IMR-90 (cell line): Measurements from ENCODE around the gene PRR19. TPM values are rescaled to one million over a fixed set of nuclear protein-coding genes. Genes with fewer than 3 reads are reported as not detected.

Experiments
- ATAC-seq: fragments of 200-7000 bp; cut with Tn5 transposase; 2 replicates; pipeline ENCODE4 v1.9.1; 2020; ENCODE audit warnings: low read depth, mild to moderate bottlenecking, moderate library complexity
- BruUV-seq: library from RNA; stranded (reverse); fragments of 400-500 nt; replicated peaks from 2 replicates; lab custom pipeline; 2021; lab: Mats Ljungman, UMichigan
- CTCF ChIA-PET: fragments of 300-600 bp; formaldehyde crosslinking; extraction: SDS; loops from one replicate; lab custom pipeline; 2021; ENCODE audit warnings: antibody characterized with exemption; lab: Yijun Ruan, JAX
- POLR2A ChIA-PET: fragments of 300-600 bp; sonication (Branson Sonifier 250); formaldehyde crosslinking; loops from one replicate; lab custom pipeline; 2022; ENCODE audit warnings: antibody characterized with exemption; ENCODE audit not compliant: unreplicated experiment; lab: Charles Lee
- DNase-seq: peaks from one replicate; pipeline ENCODE4 v3.0.0; 2013
- H2AFZ ChIP-seq: replicated peaks from 2 replicates; pipeline ENCODE3; 2013; ENCODE audit warnings: low read length, mild to moderate bottlenecking; ENCODE audit not compliant: poor library complexity
- H2AK5ac ChIP-seq: 2 replicates; pipeline ENCODE4 v1.6.1; 2013; ENCODE audit warnings: low read depth, low read length, inconsistent platforms
- H2AK9ac ChIP-seq: replicated peaks from 2 replicates; pipeline ENCODE3; 2013; ENCODE audit warnings: mild to moderate bottlenecking, low read depth, low read length, moderate library complexity; ENCODE audit not compliant: poor library complexity
- H2BK120ac ChIP-seq: 2 replicates; pipeline ENCODE4 v1.6.1; 2013; ENCODE audit warnings: low read depth, low read length, inconsistent platforms
- H2BK15ac ChIP-seq: 3 replicates; pipeline ENCODE4 v1.6.1; 2013; ENCODE audit warnings: low read depth, low read length, inconsistent platforms
- H2BK20ac ChIP-seq: 2 replicates; pipeline ENCODE4 v1.6.1; 2013; ENCODE audit warnings: low read depth, mild to moderate bottlenecking, inconsistent platforms, low read length, moderate library complexity
- H2BK5ac ChIP-seq: 2 replicates; pipeline ENCODE4 v1.6.1; 2013; ENCODE audit warnings: mild to moderate bottlenecking, low read depth, low read length, inconsistent platforms; ENCODE audit not compliant: poor library complexity, severe bottlenecking
- H3K14ac ChIP-seq: replicated peaks from 2 replicates; pipeline ENCODE4 v1.6.1; 2013; ENCODE audit warnings: low read depth, low read length, inconsistent platforms
- H3K18ac ChIP-seq: 2 replicates; pipeline ENCODE4 v1.6.1; 2013; ENCODE audit warnings: low read depth, low read length, control low read depth
- H3K23ac ChIP-seq: 2 replicates; pipeline ENCODE4 v1.6.1; 2013; ENCODE audit warnings: low read depth, low read length, inconsistent platforms
- H3K27ac ChIP-seq: 2 replicates; pipeline ENCODE4 v1.5.1; 2013; ENCODE audit warnings: mild to moderate bottlenecking, control low read depth, low read length; ENCODE audit not compliant: insufficient read depth
- H3K27me3 ChIP-seq: 2 replicates; pipeline ENCODE4 v1.6.1; 2013; ENCODE audit warnings: low read length; ENCODE audit not compliant: control insufficient read depth, insufficient read depth
- H3K36me3 ChIP-seq: 2 replicates; pipeline ENCODE4 v1.6.1; 2013; ENCODE audit warnings: low read length, mixed read lengths; ENCODE audit not compliant: control insufficient read depth, insufficient read depth
- H3K4ac ChIP-seq: 2 replicates; pipeline ENCODE4 v1.6.1; 2013; ENCODE audit warnings: low read depth, low read length, inconsistent platforms
- H3K4me1 ChIP-seq: 2 replicates; pipeline ENCODE4 v1.6.1; 2013; ENCODE audit warnings: low read length, mixed read lengths; ENCODE audit not compliant: control insufficient read depth, insufficient read depth
- H3K4me2 ChIP-seq: 2 replicates; pipeline ENCODE4 v1.6.1; 2013; ENCODE audit warnings: low read depth, mild to moderate bottlenecking, control low read depth, low read length, moderate library complexity
- H3K4me3 ChIP-seq: 2 replicates; pipeline ENCODE4 v1.5.1; 2013; ENCODE audit warnings: low read depth, mild to moderate bottlenecking, control low read depth, low read length, moderate library complexity; ENCODE audit not compliant: insufficient read depth
- H3K56ac ChIP-seq: 2 replicates; pipeline ENCODE4 v1.6.1; 2013; ENCODE audit warnings: low read length, inconsistent platforms; ENCODE audit not compliant: insufficient read depth; ENCODE audit errors: extremely low read depth
- H3K79me1 ChIP-seq, 2 experiments: 2 replicates each; pipeline ENCODE4 v1.6.1; 2013; ENCODE audit warnings: low read length in 2 of 2, inconsistent platforms in 1 of 2, low read depth in 1 of 2
- H3K9ac ChIP-seq: 2 replicates; pipeline ENCODE4 v1.6.1; 2013; ENCODE audit warnings: low read depth, low read length, control low read depth
- H3K9me1 ChIP-seq: 2 replicates; pipeline ENCODE4 v1.6.1; 2013; ENCODE audit warnings: low read length, inconsistent platforms; ENCODE audit not compliant: insufficient read depth
- H3K9me3 ChIP-seq: 2 replicates; pipeline ENCODE4 v1.6.1; 2013; ENCODE audit warnings: low read length; ENCODE audit not compliant: control insufficient read depth, insufficient read depth
- H4K20me1 ChIP-seq: 2 replicates; pipeline ENCODE4 v1.6.1; 2013; ENCODE audit warnings: low read length, inconsistent platforms; ENCODE audit not compliant: insufficient read depth
- H4K5ac ChIP-seq: 2 replicates; pipeline ENCODE4 v1.6.1; 2013; ENCODE audit warnings: mild to moderate bottlenecking, low read depth, low read length, control low read depth
- H4K8ac ChIP-seq, 2 experiments: 2 replicates each; pipeline ENCODE4 v1.6.1; 2013; ENCODE audit warnings: low read depth in 2 of 2, low read length in 2 of 2, control low read depth in 1 of 2, inconsistent platforms in 1 of 2
- H4K91ac ChIP-seq: 2 replicates; pipeline ENCODE4 v1.6.1; 2013; ENCODE audit warnings: low read depth, low read length, inconsistent platforms; ENCODE audit not compliant: insufficient read depth
- BHLHE40 ChIP-seq: fragments of 150-350 bp; IDR thresholded peaks from 2 replicates; pipeline ENCODE4 v1.6.1; 2016; ENCODE audit warnings: mild to moderate bottlenecking, low read depth, low read length
- CHD1 ChIP-seq: IDR thresholded peaks from 2 replicates; pipeline ENCODE4 v1.6.1; 2012; ENCODE audit warnings: low read depth, low read length, improper control_type of control experiment
- FOS ChIP-seq: fragments of 150-350 bp; IDR thresholded peaks from 2 replicates; pipeline ENCODE4 v1.6.1; 2016; ENCODE audit warnings: low read depth, low read length
- POLR2A ChIP-seq: IDR thresholded peaks from 2 replicates; pipeline ENCODE4 v1.6.1; 2012; ENCODE audit warnings: mild to moderate bottlenecking, low read depth, low read length
- WGBS, 2 experiments: methylation state at CpG; one replicate each; pipeline versions ENCODE4 v1.1.5 to v1.1.7; 2013; ENCODE audit warnings: missing lambda C conversion rate in 2 of 2; ENCODE audit not compliant: insufficient read length in 1 of 2; ENCODE audit errors: extremely low coverage in 2 of 2; 5-methylcytosine and 5-hydroxymethylcytosine counted together
- dilution Hi-C: fragments of 300-500 bp; cut with HindIII; formaldehyde crosslinking; loops from one replicate; pipeline ENCODE4 v1.14.3; 2018; ENCODE audit warnings: low sequenced_read_pairs; ENCODE audit not compliant: unreplicated experiment
- in situ Hi-C: fragments of 300-500 bp; cut with MboI; formaldehyde crosslinking; loops from 3 replicates; pipeline ENCODE4 v1.14.3; 2019; ENCODE audit warnings: low sequenced_read_pairs, inconsistent platforms, mixed read lengths
- intact Hi-C: fragments of 100-400 bp; cut with micrococcal nuclease; formaldehyde crosslinking; loops from 2 replicates; pipeline ENCODE4 v1.10.0; 2022
- polyA plus RNA-seq, 3 experiments: library from polyadenylated mRNA; depleted of rRNA; stranded (reverse); fragments of >200 nt; gene quantifications; 2 replicates each; pipeline ENCODE4 v1.2.3, GENCODE V29; 2012; ENCODE audit warnings: low replicate concordance in 1 of 3
- total RNA-seq: library from RNA; depleted of rRNA; stranded (reverse); fragments of >200 nt; gene quantifications from 2 replicates; pipeline ENCODE4 v1.2.3, GENCODE V29; 2012

PRR19 gene
- total and polyA plus RNA-seq, 2 of the 4 experiments (the other 2 are of a cell fraction), result 0.36 to 1.6 TPM

DNA sequence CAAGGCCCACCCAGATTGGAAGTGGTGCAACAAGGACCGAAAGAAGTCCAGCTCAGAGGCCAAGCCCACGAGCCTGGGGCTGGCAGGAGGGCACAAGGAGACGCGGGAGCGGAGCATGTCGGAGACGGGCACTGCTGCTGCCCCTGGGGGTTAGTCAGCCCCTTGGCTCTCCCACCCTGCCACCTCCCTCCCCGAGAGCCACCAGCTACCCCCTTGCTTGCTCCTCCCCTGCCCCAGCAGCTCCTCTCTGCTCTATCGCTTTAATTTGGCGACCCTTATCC is 14.2 kb upstream of the PRR19 start:
- BruUV-seq, result no TSS peak

More for the DNA sequence above, 14.2 kb upstream of the PRR19 start:
- H3K79me1 ChIP-seq, result peaks cover 30 to 43% of the 10 kb centered on the region in 2 experiments
- no peak overlapping the region for H2BK5ac ChIP-seq
- in situ Hi-C loops (no loop called here), intact Hi-C loops (no loop called here), dilution Hi-C loops (no loop called here)
- TF ChIP-seq CHD1 (no peak), BHLHE40 (no peak), POLR2A (no peak), FOS (no peak)
- H3K56ac ChIP-seq, result no peak overlapping the region
- H2AFZ ChIP-seq, result no peak overlapping the region
- no peak for DNase-seq
- H3K9ac ChIP-seq, result no peak overlapping the region
- no peak overlapping the region for H3K14ac ChIP-seq
- H2BK15ac ChIP-seq, result no peak overlapping the region
- H3K23ac ChIP-seq, result no peak overlapping the region
- no peak overlapping the region for H2AK9ac ChIP-seq
- H4K91ac ChIP-seq, result no peak overlapping the region
- no peak overlapping the region for H2BK20ac ChIP-seq
- peaks cover 31% of the 10 kb centered on the region for H4K20me1 ChIP-seq
- H3K4ac ChIP-seq, result no peak overlapping the region
- ChIA-PET CTCF (no interaction called here), POLR2A (interaction anchor here (0.6 kb wide), 1 partner anchor 15 kb away, joined by 3 read pairs; the partner anchor contains the start of gene PAFAH1B3)
- no peak for ATAC-seq
- peaks cover 56% of the 10 kb centered on the region for H3K36me3 ChIP-seq
- H3K27me3 ChIP-seq, result no peaks in the 10 kb centered on the region
- no peak overlapping the region for H3K18ac ChIP-seq
- H3K4me2 ChIP-seq, result no peak overlapping the region
- H2BK120ac ChIP-seq, result no peak overlapping the region
- peaks cover 23% of the 10 kb centered on the region for H3K4me1 ChIP-seq
- H2AK5ac ChIP-seq, result no peak overlapping the region
- H4K8ac ChIP-seq, result no peak overlapping the region
- peaks cover 14% of the 10 kb centered on the region for H3K9me1 ChIP-seq
- no peak overlapping the region for H3K4me3 ChIP-seq
- 100% methylated on average over 1 of the region's 10 CpGs; no CpG with 5 or more reads in 1 of the 2 experiments for WGBS, 2 experiments
- no peaks in the 10 kb centered on the region for H3K9me3 ChIP-seq
- H3K27ac ChIP-seq, result no peak overlapping the region
- H4K5ac ChIP-seq, result no peak overlapping the region
